ENCODE results near the gene NFASC.

NFASC gene

GRCh38 chr1:205038132-205038786 is 167.6 kb downstream of the NFASC start:
- in situ Hi-C loops (cut with HindIII; ENCODE audit: low sequenced_read_pairs), result no loop called here
- no peak for TF ChIP-seq CTCF (IDR thresholded peaks at IDR 0.05; ENCODE audit: low read depth, low read length)
- no peak for DNase-seq (ENCODE audit: low read depth, low spot score)
- no peak overlapping the region for H3K4me3 ChIP-seq (ENCODE audit: low read depth, low read length)

GRCh38 chr1:205041001-205041715 is 170.5 kb downstream of the NFASC start:
- H3K4me3 ChIP-seq (ENCODE audit: low read depth, low read length), result no peak overlapping the region
- in situ Hi-C loops (cut with HindIII; ENCODE audit: low sequenced_read_pairs), result no loop called here
- DNase-seq (ENCODE audit: low read depth, low spot score), result no peak
- no peak for TF ChIP-seq CTCF (IDR thresholded peaks at IDR 0.05; ENCODE audit: low read depth, low read length)

GRCh38 chr1:205041998-205042910 is 171.6 kb downstream of the NFASC start:
- TF ChIP-seq CTCF (IDR thresholded peaks at IDR 0.05; ENCODE audit: low read depth, low read length), result no peak
- in situ Hi-C loops (cut with HindIII; ENCODE audit: low sequenced_read_pairs), result no loop called here
- DNase-seq (ENCODE audit: low read depth, low spot score), result no peak
- H3K4me3 ChIP-seq (ENCODE audit: low read depth, low read length), result no peak overlapping the region

- DNase-seq (ENCODE audit: low read depth, low spot score), result no peak
- TF ChIP-seq CTCF (IDR thresholded peaks at IDR 0.05; ENCODE audit: low read depth, low read length), result no peak
- in situ Hi-C loops (cut with HindIII; ENCODE audit: low sequenced_read_pairs), result no loop called here
- H3K4me3 ChIP-seq (ENCODE audit: low read depth, low read length), result no peak within 1 kb of the TSS
Measured at GRCh38 chr1:205042911-205043806, 172.5 kb downstream of the NFASC start, which contains the start of gene CNTN2. Gene CNTN2 (plus strand): TSS chr1:205043212. CDS start chr1:205053186, 9,974 bp downstream.

GRCh38 chr1:205043866-205044265 is 173.2 kb downstream of the NFASC start:
- no peak overlapping the region for H3K4me3 ChIP-seq (ENCODE audit: low read depth, low read length)
- no peak for TF ChIP-seq CTCF (IDR thresholded peaks at IDR 0.05; ENCODE audit: low read depth, low read length)
- in situ Hi-C loops (cut with HindIII; ENCODE audit: low sequenced_read_pairs), result no loop called here
- DNase-seq (ENCODE audit: low read depth, low spot score), result no peak

Measured in astrocyte of the spinal cord (primary cell).